ENCODE measurements around the gene TLE7.

The TLE7 gene

GRCh38 chr16:71426069-71426879 lies 15.6 kb downstream of the TLE7 start (continued):
- peak; percentile 81; the same call in 1 of the 2 replicates for TF ChIP-seq ZNF843 (tag by site-specific recombination; IDR thresholded peaks at IDR 0.05)
- no peak for TF ChIP-seq ZNF157 (tag by site-specific recombination; IDR thresholded peaks at IDR 0.05)
- TF ChIP-seq ZBTB26 (tag by site-specific recombination; optimal IDR thresholded peaks at IDR 0.05) = peak; percentile 59
- TF ChIP-seq ZNF677 (tag by site-specific recombination; IDR thresholded peaks at IDR 0.05) = 0 out of 2 replicates have a peak, but pooled peaks have one; percentile 23
- TF ChIP-seq OSR2 (tag by site-specific recombination; IDR thresholded peaks at IDR 0.05) = peak; percentile 45; the same call in 1 of the 2 replicates
- no peak for TF ChIP-seq ZNF488 (tag by site-specific recombination; IDR thresholded peaks at IDR 0.05)
- TF ChIP-seq IKZF3 (tag by site-specific recombination; IDR thresholded peaks at IDR 0.05) = no peak
- no peak for TF ChIP-seq ZNF175 (tag by site-specific recombination; IDR thresholded peaks at IDR 0.05)
- 0 out of 2 replicates have a peak, but pooled peaks have one; percentile 44 for TF ChIP-seq ZNF398 (tag by site-specific recombination; IDR thresholded peaks at IDR 0.05)
- TF ChIP-seq REST (tag by site-specific recombination; IDR thresholded peaks at IDR 0.05) = no peak; the same call in 1 of the 2 replicates
- TF ChIP-seq ZNF571 (tag by site-specific recombination; IDR thresholded peaks at IDR 0.05) = no peak
- 0 out of 2 replicates have a peak, but pooled peaks have one; percentile 16 for TF ChIP-seq ZNF133 (tag by site-specific recombination; IDR thresholded peaks at IDR 0.05)
- TF ChIP-seq EGR2 (tag by site-specific recombination; IDR thresholded peaks at IDR 0.05; ENCODE audit: low read depth) = peak; percentile 41; the same call in 1 of the 2 replicates
- 0 out of 2 replicates have a peak, but pooled peaks have one; percentile 36 for TF ChIP-seq PBX3 (CRISPR knock-in tag; IDR thresholded peaks at IDR 0.05)
- peak; percentile 100 for TF ChIP-seq ZEB2 (tag by site-specific recombination; IDR thresholded peaks at IDR 0.05)
- TF ChIP-seq GLIS2 (tag by site-specific recombination; IDR thresholded peaks at IDR 0.05) = peak; percentile 92
- peak; percentile 62 for TF ChIP-seq TSHZ1 (tag by site-specific recombination; IDR thresholded peaks at IDR 0.05; ENCODE audit: borderline replicate concordance)
- no peak for TF ChIP-seq GLI2 (tag by site-specific recombination; IDR thresholded peaks at IDR 0.05; ENCODE audit: borderline replicate concordance, low read depth)
- no peak for TF ChIP-seq ZNF521 (tag by site-specific recombination; IDR thresholded peaks at IDR 0.05)
- TF ChIP-seq ZNF184 (tag by site-specific recombination; IDR thresholded peaks at IDR 0.05) = 0 out of 2 replicates have a peak, but pooled peaks have one; percentile 21
- peak; percentile 29; the same call in 1 of the 2 replicates for TF ChIP-seq ZNF391 (tag by site-specific recombination; IDR thresholded peaks at IDR 0.05; ENCODE audit: borderline replicate concordance, low read depth)
- no peak for TF ChIP-seq ZNF624 (tag by site-specific recombination; IDR thresholded peaks at IDR 0.05)
- peak; percentile 88 for TF ChIP-seq ZNF664 (tag by site-specific recombination; IDR thresholded peaks at IDR 0.05)
- TF ChIP-seq ZBTB8A (tag by site-specific recombination; IDR thresholded peaks at IDR 0.05) = peak; percentile 48; the same call in 1 of the 2 replicates
- TF ChIP-seq ZNF549 (tag by site-specific recombination; IDR thresholded peaks at IDR 0.05) = no peak
- TF ChIP-seq ZNF837 (tag by site-specific recombination; IDR thresholded peaks at IDR 0.05) = peak; percentile 74
- peak; percentile 63 for TF ChIP-seq SCRT2 (tag by site-specific recombination; IDR thresholded peaks at IDR 0.05)

All from HEK293 (cell line).